ENCODE results near the gene SMG6. TPM values are rescaled to one million over a fixed set of nuclear protein-coding genes. Genes with fewer than 3 reads are reported as not detected.
A peak's percentile ranks its signal among the peaks of the same experiment; 100 is the strongest.

SMG6 gene
- total RNA-seq, 2 experiments from 2014 or later: 39.3 to 39.7 TPM

GRCh38 chr17:2049333-2050299, 254.0 kb downstream of the SMG6 start:
- Mint-ChIP-seq H3K4me1 (ENCODE audit: low read depth) (peaks cover 33% of the 10 kb centered on the region), H3K27me3 (peaks cover 11% of the 10 kb centered on the region), H3K27ac (peak overlapping the region; percentile 64), H3K9me3 (no peaks in the 10 kb centered on the region), H3K36me3 (ENCODE audit: low read depth) (no peaks in the 10 kb centered on the region), H3K4me3 (peak overlapping the region; percentile 78)
- CTCF ChIA-PET: no interaction called here
- peaks cover 48% of the 10 kb centered on the region for H3K4me1 ChIP-seq (ENCODE audit: insufficient read depth, low read length)
- peak overlapping the region; percentile 58 for H3K4me3 ChIP-seq (ENCODE audit: low read length)
- peak; percentile 84 to 95 (median 89) for DNase-seq
- intact Hi-C loops (cut with DNase I, micrococcal nuclease): loop anchor here (2.0 to 10.0 kb wide), 9 partner anchors 105 to 485 kb away; partner anchors contain the start of genes MNT (in 1 of the 2), PITPNA (in 1 of the 2), PRPF8 (in 1 of the 2) and SGSM2 (in 1 of the 2)
- H3K9me3 ChIP-seq (ENCODE audit: control insufficient read depth in 1 of 2, insufficient read depth in 1 of 2, low read length in 2 of 2): no peaks in the 10 kb centered on the region
- peaks cover 4% of the 10 kb centered on the region for H3K36me3 ChIP-seq (ENCODE audit: insufficient read depth, low read length)
- POLR2A ChIA-PET: no interaction called here
- H3K27me3 ChIP-seq (ENCODE audit: control insufficient read depth in 1 of 2, insufficient read depth in 2 of 2, low read length in 2 of 2): peaks cover 3 to 11% of the 10 kb centered on the region in 2 experiments
- TF ChIP-seq CTCF (IDR thresholded peaks at IDR 0.05): no peak
- ATAC-seq (ENCODE audit: poor library complexity): peak; percentile 66
- H3K27ac ChIP-seq (ENCODE audit: low read depth in 1 of 2, low read length in 2 of 2): no peak overlapping the region

- ChIA-PET POLR2A (no interaction called here), CTCF (no interaction called here)
- Mint-ChIP-seq H3K27ac (peak overlapping the region; percentile 64), H3K27me3 (peaks cover 3% of the 10 kb centered on the region), H3K36me3 (ENCODE audit: low read depth) (peaks cover under 1% of the 10 kb centered on the region), H3K9me3 (no peaks in the 10 kb centered on the region), H3K4me3 (peak overlapping the region; percentile 78), H3K4me1 (ENCODE audit: low read depth) (peaks cover 25% of the 10 kb centered on the region)
- ATAC-seq (ENCODE audit: poor library complexity) (no peak), DNase-seq (no peak)
- Histone ChIP-seq H3K36me3 (ENCODE audit: insufficient read depth, low read length) (peaks cover 13% of the 10 kb centered on the region), H3K4me1 (ENCODE audit: insufficient read depth, low read length) (peaks cover 40% of the 10 kb centered on the region), H3K27ac (ENCODE audit: low read depth in 1 of 2, low read length in 2 of 2) (no peak overlapping the region), H3K4me3 (ENCODE audit: low read length) (no peak overlapping the region), H3K27me3 (ENCODE audit: control insufficient read depth in 1 of 2, insufficient read depth in 2 of 2, low read length in 2 of 2) (peaks cover 3 to 11% of the 10 kb centered on the region in 2 experiments), H3K9me3 (ENCODE audit: control insufficient read depth in 1 of 2, insufficient read depth in 1 of 2, low read length in 2 of 2) (no peaks in the 10 kb centered on the region)
- intact Hi-C loops (cut with DNase I, micrococcal nuclease): loop anchor here in 1 of 2 experiments (2.0 to 10.0 kb wide), 3 partner anchors 364 to 484 kb away; partner anchors contain the start of genes PITPNA, PRPF8 and SLC43A2
- no peak for TF ChIP-seq CTCF (IDR thresholded peaks at IDR 0.05)
These were observed 254.8 kb downstream of the SMG6 start for GRCh38 chr17:2048805-2049204.

- peaks cover 42% of the 10 kb centered on the region for H3K4me1 ChIP-seq (ENCODE audit: insufficient read depth, low read length)
- H3K36me3 ChIP-seq (ENCODE audit: insufficient read depth, low read length): peaks cover 25% of the 10 kb centered on the region
- H3K27ac ChIP-seq (ENCODE audit: low read depth in 1 of 2, low read length in 2 of 2): no peak overlapping the region
- Mint-ChIP-seq H3K27me3 (peaks cover 3% of the 10 kb centered on the region), H3K9me3 (no peaks in the 10 kb centered on the region), H3K27ac (no peak overlapping the region), H3K4me3 (no peak overlapping the region), H3K36me3 (ENCODE audit: low read depth) (peaks cover 11% of the 10 kb centered on the region), H3K4me1 (ENCODE audit: low read depth) (peaks cover 26% of the 10 kb centered on the region)
- no peak overlapping the region for H3K4me3 ChIP-seq (ENCODE audit: low read length)
- intact Hi-C loops (cut with DNase I, micrococcal nuclease): loop anchor here in 1 of 2 experiments (10.0 kb wide), 2 partner anchors 363 to 483 kb away; partner anchors contain the start of genes PITPNA and PRPF8
- ChIA-PET CTCF (no interaction called here), POLR2A (interaction anchor here (1.0 to 1.5 kb wide), 2 partner anchors 17 to 23 kb away, joined by 3 to 5 read pairs; partner anchors contain the start of genes DPH1 and RTN4RL1)
- no peaks in the 10 kb centered on the region for H3K9me3 ChIP-seq (ENCODE audit: control insufficient read depth in 1 of 2, insufficient read depth in 1 of 2, low read length in 2 of 2)
- DNase-seq (no peak), ATAC-seq (ENCODE audit: poor library complexity) (no peak)
- TF ChIP-seq CTCF (IDR thresholded peaks at IDR 0.05): no peak
- H3K27me3 ChIP-seq (ENCODE audit: control insufficient read depth in 1 of 2, insufficient read depth in 2 of 2, low read length in 2 of 2): peaks cover 3 to 11% of the 10 kb centered on the region in 2 experiments
These were observed 256.0 kb downstream of the SMG6 start for GRCh38 chr17:2047590-2047989.

All from CD4-positive, alpha-beta T cell (primary cell).